H1 (cell line): ENCODE data around the gene GALT. TPM values are rescaled to one million over a fixed set of nuclear protein-coding genes. Genes with fewer than 3 reads are reported as not detected.

Experiments
- CTCF ChIA-PET: fragments of 300-600 bp; sonication (Branson Sonifier 250); formaldehyde crosslinking; loops from one replicate; lab custom pipeline; 2021; ENCODE audit not compliant: partially characterized antibody; lab: Charles Lee
- POLR2A ChIA-PET: fragments of 300-600 bp; sonication (Branson Sonifier 250); formaldehyde crosslinking; loops from one replicate; lab custom pipeline; 2021; ENCODE audit warnings: inconsistent platforms; ENCODE audit not compliant: partially characterized antibody; lab: Charles Lee
- DNase-seq, 2 experiments: peaks; one replicate each; pipeline versions ENCODE4 v3.0.0 to v3.0.0-alpha.2; 2010 to 2022; ENCODE audit warnings: low spot score in 2 of 2, low read depth in 1 of 2, mixed read lengths in 1 of 2
- FAIRE-seq: peaks from 2 replicates; lab custom pipeline; 2011; peaks lifted over from hg19 to GRCh38; lab: Jason Lieb, UNC
- H2AFZ ChIP-seq: 2 replicates; pipeline ENCODE4 v1.8.1; 2012; ENCODE audit warnings: low read length, inconsistent platforms
- H2AK5ac ChIP-seq: 2 replicates; pipeline ENCODE4 v1.6.1; 2013; ENCODE audit warnings: low read depth, low read length
- H2BK120ac ChIP-seq: replicated peaks from 2 replicates; pipeline ENCODE3; 2013; ENCODE audit warnings: low read depth, low read length, inconsistent platforms
- H2BK12ac ChIP-seq: 2 replicates; pipeline ENCODE4 v1.6.1; 2013; ENCODE audit warnings: low read depth, low read length
- H2BK15ac ChIP-seq: 2 replicates; pipeline ENCODE4 v1.6.1; 2013; ENCODE audit warnings: low read length
- H2BK20ac ChIP-seq: 2 replicates; pipeline ENCODE4 v1.6.1; 2013; ENCODE audit warnings: low read length
- H2BK5ac ChIP-seq: 2 replicates; pipeline ENCODE4 v1.6.1; 2013; ENCODE audit warnings: low read depth, low read length
- H3K14ac ChIP-seq: 2 replicates; pipeline ENCODE4 v1.6.1; 2013; ENCODE audit warnings: inconsistent platforms; ENCODE audit not compliant: insufficient read length
- H3K18ac ChIP-seq: 2 replicates; pipeline ENCODE4 v1.6.1; 2013; ENCODE audit warnings: low read length; ENCODE audit errors: extremely low read depth
- H3K23ac ChIP-seq: 2 replicates; pipeline ENCODE4 v1.6.1; 2013; ENCODE audit warnings: inconsistent platforms; ENCODE audit not compliant: insufficient read length
- H3K23me2 ChIP-seq: 2 replicates; pipeline ENCODE4 v1.6.1; 2013; ENCODE audit warnings: low read depth, low read length
- H3K27ac ChIP-seq: 2 replicates; pipeline ENCODE4 v1.6.1; 2011; ENCODE audit warnings: low read depth, low read length, inconsistent platforms
- H3K27me3 ChIP-seq, 4 experiments: replicated peaks in 1 of 4; 1 replicate in 1 of 4; 2 replicates in 3 of 4; pipeline versions ENCODE4 v1.6.1 to v1.8.1; 2011 to 2013; ENCODE audit warnings: low read length in 3 of 4, mild to moderate bottlenecking in 3 of 4, inconsistent platforms in 2 of 4, mixed read lengths in 2 of 4, moderate library complexity in 1 of 4; ENCODE audit not compliant: control insufficient read depth in 3 of 4, insufficient read depth in 3 of 4; ENCODE audit errors: extremely low read depth in 1 of 4
- H3K36me3 ChIP-seq, 4 experiments: 2 replicates each; pipeline versions ENCODE4 v1.6.1 to v1.8.1; 2011 to 2013; ENCODE audit warnings: mild to moderate bottlenecking in 4 of 4, low read length in 3 of 4, moderate library complexity in 2 of 4, control low read depth in 1 of 4, inconsistent platforms in 1 of 4; ENCODE audit not compliant: insufficient read depth in 4 of 4, control insufficient read depth in 2 of 4
- H3K4ac ChIP-seq: replicated peaks from 2 replicates; pipeline ENCODE3; 2013; ENCODE audit warnings: low read length, low read depth, mixed read lengths, inconsistent platforms; ENCODE audit not compliant: insufficient read length
- H3K4me1 ChIP-seq, 4 experiments: replicated peaks in 1 of 4; 1 replicate in 1 of 4; 2 replicates in 3 of 4; pipeline versions ENCODE4 v1.6.1 to v1.8.1; 2011 to 2013; ENCODE audit warnings: low read length in 3 of 4, inconsistent platforms in 2 of 4, mixed read lengths in 1 of 4; ENCODE audit not compliant: insufficient read depth in 4 of 4, control insufficient read depth in 3 of 4
- H3K4me2 ChIP-seq, 2 experiments: 2 replicates each; pipeline versions ENCODE4 v1.6.1 to v1.8.1; 2011 to 2013; ENCODE audit warnings: low read depth in 2 of 2, low read length in 2 of 2, control low read depth in 1 of 2, inconsistent platforms in 1 of 2, mild to moderate bottlenecking in 1 of 2; ENCODE audit not compliant: insufficient read depth in 1 of 2
- H3K4me3 ChIP-seq, 4 experiments: fragments of 200-600, 300-600 bp in 1 of 4; sonication (generic), shearing (Covaris generic), sonication (Bioruptor Twin) in 1 of 4; 2 replicates each; pipeline versions ENCODE4 v1.5.1 to v1.8.1; 2011 to 2016; ENCODE audit warnings: low read length in 4 of 4, low read depth in 3 of 4, control low read depth in 2 of 4, inconsistent platforms in 2 of 4, mild to moderate bottlenecking in 2 of 4, mixed read lengths in 1 of 4, moderate library complexity in 1 of 4; ENCODE audit not compliant: insufficient read depth in 2 of 4; ENCODE audit errors: extremely low read depth in 1 of 4
- H3K56ac ChIP-seq: replicated peaks from 2 replicates; pipeline ENCODE3; 2013; ENCODE audit warnings: low read depth, mild to moderate bottlenecking, mixed read lengths, low read length, inconsistent platforms; ENCODE audit not compliant: insufficient read length
- H3K79me1 ChIP-seq: 2 replicates; pipeline ENCODE4 v1.6.1; 2013; ENCODE audit warnings: low read depth, low read length, control low read depth
- H3K79me2 ChIP-seq, 2 experiments: 2 replicates each; pipeline versions ENCODE4 v1.6.1 to v1.8.1; 2012 to 2013; ENCODE audit warnings: low read length in 2 of 2, mild to moderate bottlenecking in 2 of 2, inconsistent platforms in 1 of 2; ENCODE audit not compliant: insufficient read depth in 2 of 2, control insufficient read depth in 1 of 2
- H3K9ac ChIP-seq, 4 experiments: replicated peaks in 1 of 4; 1 replicate in 1 of 4; 2 replicates in 3 of 4; pipeline versions ENCODE4 v1.6.1 to v1.8.1; 2011 to 2013; ENCODE audit warnings: low read depth in 3 of 4, low read length in 3 of 4, control low read depth in 2 of 4, mild to moderate bottlenecking in 2 of 4, moderate library complexity in 2 of 4, inconsistent platforms in 1 of 4; ENCODE audit errors: extremely low read depth in 1 of 4
- H3K9me3 ChIP-seq, 2 experiments: 2 replicates each; pipeline versions ENCODE4 v1.6.1 to v1.8.1; 2012 to 2013; ENCODE audit warnings: mild to moderate bottlenecking in 2 of 2, moderate library complexity in 2 of 2, control low read depth in 1 of 2, inconsistent platforms in 1 of 2, low read depth in 1 of 2, low read length in 1 of 2, mixed read lengths in 1 of 2; ENCODE audit not compliant: insufficient read depth in 2 of 2
- H4K20me1 ChIP-seq, 2 experiments: replicated peaks in 1 of 2; 2 replicates each; pipeline versions ENCODE3 to v1.8.1; 2011 to 2013; ENCODE audit warnings: inconsistent platforms in 2 of 2, low read length in 2 of 2, mild to moderate bottlenecking in 1 of 2; ENCODE audit not compliant: insufficient read depth in 2 of 2, control insufficient read depth in 1 of 2
- H4K5ac ChIP-seq: 2 replicates; pipeline ENCODE4 v1.6.1; 2013; ENCODE audit warnings: low read length, low read depth, mixed read lengths, inconsistent platforms; ENCODE audit not compliant: insufficient read length
- H4K8ac ChIP-seq: 2 replicates; pipeline ENCODE4 v1.8.0; 2013; ENCODE audit warnings: mild to moderate bottlenecking, moderate library complexity, low read length, inconsistent platforms; ENCODE audit not compliant: insufficient read depth; ENCODE audit errors: extremely low read depth
- H4K91ac ChIP-seq: replicated peaks from 2 replicates; pipeline ENCODE3; 2013; ENCODE audit warnings: low read length, mixed read lengths, inconsistent platforms; ENCODE audit not compliant: insufficient read length
- ASH2L ChIP-seq: fragments of 200-600, 300-600 bp; sonication (generic); IDR thresholded peaks from one replicate; pipeline ENCODE4 v1.7.1; 2017; ENCODE audit warnings: low read length
- CHD2 ChIP-seq: IDR thresholded peaks from 2 replicates; pipeline ENCODE4 v1.6.1; 2012; ENCODE audit warnings: low read length, improper control_type of control experiment
- CTBP2 ChIP-seq: IDR thresholded peaks from 2 replicates; pipeline ENCODE4 v1.7.0; 2011; ENCODE audit warnings: borderline replicate concordance, mild to moderate bottlenecking, moderate library complexity, mixed read lengths, low read length; ENCODE audit not compliant: insufficient read depth, insufficient read length
- GTF2F1 ChIP-seq: IDR thresholded peaks from 2 replicates; pipeline ENCODE4 v1.6.1; 2012; ENCODE audit warnings: low read depth, low read length, improper control_type of control experiment, borderline replicate concordance
- JUND ChIP-seq: IDR thresholded peaks from 2 replicates; pipeline ENCODE4 v1.6.1; 2011; ENCODE audit warnings: mild to moderate bottlenecking, improper control_type of control experiment, low read length
- MAX ChIP-seq: IDR thresholded peaks from 2 replicates; pipeline ENCODE4 v1.6.1; 2012; ENCODE audit warnings: inconsistent platforms
- RFX5 ChIP-seq: IDR thresholded peaks from 2 replicates; pipeline ENCODE4 v1.6.1; 2011; ENCODE audit warnings: low read depth, low read length, improper control_type of control experiment, borderline replicate concordance
- RNF2 ChIP-seq: fragments of 200-900, 300-1000 bp; sonication (generic); IDR thresholded peaks from 2 replicates; pipeline ENCODE4 v1.7.1; 2016; ENCODE audit warnings: borderline replicate concordance, low read depth, mild to moderate bottlenecking, antibody characterized with exemption, low read length; ENCODE audit not compliant: poor library complexity, severe bottlenecking; ENCODE audit errors: missing control alignments
- TEAD4 ChIP-seq: IDR thresholded peaks from 2 replicates; pipeline ENCODE4 v1.6.1; 2012; ENCODE audit warnings: low read depth, low read length, inconsistent platforms, mixed read lengths
- USF2 ChIP-seq: IDR thresholded peaks from 2 replicates; pipeline ENCODE4 v1.6.1; 2011; ENCODE audit warnings: low read length, improper control_type of control experiment
- YY1 ChIP-seq: IDR thresholded peaks from 2 replicates; pipeline ENCODE4 v1.6.1; 2011; ENCODE audit warnings: low read depth, mild to moderate bottlenecking, low read length
- ZNF274 ChIP-seq: IDR thresholded peaks from 2 replicates; pipeline ENCODE4 v1.7.0; 2012; ENCODE audit warnings: low read length, borderline replicate concordance; ENCODE audit errors: extremely low read depth
- WGBS, 2 experiments: shearing (Covaris generic) in 1 of 2; methylation state at CpG; one replicate each; pipeline versions ENCODE4 v1.1.6 to v1.1.7; 2013 to 2015; ENCODE audit warnings: low lambda C conversion rate in 2 of 2, mixed read lengths in 2 of 2, inconsistent platforms in 1 of 2, low coverage in 1 of 2, missing lambda C conversion rate in 1 of 2; ENCODE audit not compliant: insufficient replicate concordance in 2 of 2, insufficient coverage in 1 of 2, insufficient read length in 1 of 2; ENCODE audit errors: extremely low coverage in 1 of 2, missing lambda C conversion rate in 1 of 2; 5-methylcytosine and 5-hydroxymethylcytosine counted together
- polyA plus RNA-seq, 7 experiments: library from polyadenylated mRNA; depleted of rRNA in 3 of 7; stranded (reverse) in 5 of 7; unstranded in 2 of 7; fragments of >200 nt in 5 of 7; fragments of 200-250 nt in 2 of 7; gene quantifications; 1 replicate in 5 of 7; 2 replicates in 1 of 7; 4 replicates in 1 of 7; pipeline versions ENCODE4 v1.2.1 to v1.2.3, GENCODE V29; 2011 to 2013; ENCODE audit warnings: missing spikeins in 2 of 7, mixed read lengths in 2 of 7
- total RNA-seq: library from RNA; stranded (reverse); fragmentation: NEBNext Ultra II Directional; extraction: Animal tissue kit (Norgen Biotek cat#: 25700); gene quantifications from 2 replicates; pipeline ENCODE4 v1.2.1, GENCODE V29; 2021

GALT gene
- total and polyA plus RNA-seq, 2 of the 8 experiments (the other 6 are each of a cell fraction or from before 2014, with no cell fraction given), result 21.9 to 50.6 TPM

GRCh38 chr9:34615132-34615531 is 31.3 kb upstream of the GALT start:
- Histone ChIP-seq H3K36me3 (no peaks in the 10 kb centered on the region; a peak in 1 of 8 replicates), H3K14ac (no peak overlapping the region), H4K8ac (no peak overlapping the region), H2BK15ac (no peak overlapping the region), H2BK12ac (no peak overlapping the region), H2BK20ac (no peak overlapping the region), H3K9me3 (no peaks in the 10 kb centered on the region), H3K23me2 (peaks cover 15% of the 10 kb centered on the region; the same call in 1 of the 2 replicates), H4K91ac (no peak overlapping the region), H2AK5ac (no peak overlapping the region), H3K4me2 (no peak overlapping the region), H4K20me1 (no peaks in the 10 kb centered on the region), H3K4ac (no peak overlapping the region), H3K27me3 (peaks cover 0 to 3% (median 2%) of the 10 kb centered on the region in 4 experiments; a peak in 2 of 7 replicates), H3K4me3 (no peak overlapping the region), H3K56ac (no peak overlapping the region), H3K9ac (no peak overlapping the region), H2BK120ac (no peak overlapping the region), H2BK5ac (no peak overlapping the region), H4K5ac (no peak overlapping the region), H3K79me2 (no peaks in the 10 kb centered on the region), H3K4me1 (peaks cover 4 to 11% (median 6%) of the 10 kb centered on the region in 4 experiments), H3K79me1 (no peaks in the 10 kb centered on the region), H3K27ac (no peak overlapping the region), H2AFZ (no peak overlapping the region), H3K23ac (no peak overlapping the region), H3K18ac (no peak overlapping the region)
- CTCF ChIA-PET, result interaction anchor here (0.8 to 16.9 kb wide), 11 partner anchors 10 to 211 kb away, joined by 3 to 401 read pairs (median 5); partner anchors contain the start of genes ARID3C, CCL27, GALT and SIGMAR1
- DNase-seq, result no peak
- FAIRE-seq, result no peak
- WGBS, 2 experiments, result 84% methylated on average over 2 of the region's 2 CpGs; no CpG with 5 or more reads in 1 of the 2 experiments
- POLR2A ChIA-PET, result interaction anchor here (0.8 to 0.9 kb wide), 3 partner anchors 13 to 25 kb away, joined by 3 to 4 read pairs (median 3); no protein-coding TSS in a partner anchor
- TF ChIP-seq USF2 (no peak), TEAD4 (no peak), RFX5 (no peak), GTF2F1 (no peak), ZNF274 (no peak), CTBP2 (no peak), CHD2 (no peak), JUND (no peak), MAX (no peak), YY1 (no peak), ASH2L (no peak), RNF2 (no peak)
